ENCODE data around the gene KCNG2.

DNA sequence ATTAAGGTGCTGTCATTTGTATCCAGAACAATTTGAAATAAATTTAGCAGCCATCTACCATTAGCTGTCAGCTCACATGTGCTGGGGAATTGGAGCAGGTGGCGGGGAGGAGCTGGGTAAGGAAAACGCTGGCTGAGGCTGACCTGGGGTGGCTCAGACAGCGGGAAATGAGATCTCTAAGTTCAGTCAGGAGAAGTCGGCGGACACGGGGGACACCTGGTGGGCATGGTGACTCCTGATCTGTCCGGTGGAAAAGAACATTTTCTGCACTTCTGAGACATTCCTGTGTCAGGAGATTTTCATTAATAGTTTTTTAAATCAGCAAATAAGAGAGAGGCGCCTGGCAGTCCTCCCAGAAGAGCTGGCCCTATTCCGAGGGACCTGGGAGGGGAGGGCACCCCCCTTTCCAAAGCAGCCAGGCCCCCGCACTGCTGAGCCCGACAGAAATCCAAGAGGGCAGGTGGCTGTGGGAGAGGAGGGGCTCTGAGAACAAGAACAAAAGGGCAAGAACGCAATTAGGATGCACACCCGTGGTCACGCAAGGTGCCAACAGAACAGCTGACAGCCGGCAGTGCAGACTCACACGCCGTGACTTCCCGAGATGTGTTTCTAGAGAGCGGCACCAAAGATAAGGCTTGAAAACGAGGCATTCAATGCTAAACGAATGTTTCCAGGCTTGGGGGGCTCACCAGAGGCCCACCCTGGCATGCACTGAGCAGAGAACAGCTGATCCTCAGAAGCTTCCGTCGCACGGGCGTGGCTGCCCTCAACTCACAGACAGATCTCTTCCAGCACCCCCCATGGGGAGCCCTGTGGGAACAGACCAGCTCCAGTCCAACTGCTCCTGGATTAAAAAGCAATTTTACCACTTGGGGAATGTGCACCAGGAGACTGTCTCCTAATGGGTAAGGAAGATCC lies 127.3 kb downstream of the KCNG2 start:
- TF ChIP-seq, protein P1, sequence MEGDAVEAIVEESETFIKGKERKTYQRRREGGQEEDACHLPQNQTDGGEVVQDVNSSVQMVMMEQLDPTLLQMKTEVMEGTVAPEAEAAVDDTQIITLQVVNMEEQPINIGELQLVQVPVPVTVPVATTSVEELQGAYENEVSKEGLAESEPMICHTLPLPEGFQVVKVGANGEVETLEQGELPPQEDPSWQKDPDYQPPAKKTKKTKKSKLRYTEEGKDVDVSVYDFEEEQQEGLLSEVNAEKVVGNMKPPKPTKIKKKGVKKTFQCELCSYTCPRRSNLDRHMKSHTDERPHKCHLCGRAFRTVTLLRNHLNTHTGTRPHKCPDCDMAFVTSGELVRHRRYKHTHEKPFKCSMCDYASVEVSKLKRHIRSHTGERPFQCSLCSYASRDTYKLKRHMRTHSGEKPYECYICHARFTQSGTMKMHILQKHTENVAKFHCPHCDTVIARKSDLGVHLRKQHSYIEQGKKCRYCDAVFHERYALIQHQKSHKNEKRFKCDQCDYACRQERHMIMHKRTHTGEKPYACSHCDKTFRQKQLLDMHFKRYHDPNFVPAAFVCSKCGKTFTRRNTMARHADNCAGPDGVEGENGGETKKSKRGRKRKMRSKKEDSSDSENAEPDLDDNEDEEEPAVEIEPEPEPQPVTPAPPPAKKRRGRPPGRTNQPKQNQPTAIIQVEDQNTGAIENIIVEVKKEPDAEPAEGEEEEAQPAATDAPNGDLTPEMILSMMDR (IDR thresholded peaks at IDR 0.05) = no peak
- TF ChIP-seq POLR2A (IDR thresholded peaks at IDR 0.05) = no peak

Data from tibial nerve (tissue), 3 donors.